ENCODE results near the gene LMF1. TPM values are rescaled to one million over a fixed set of nuclear protein-coding genes. Genes with fewer than 3 reads are reported as not detected.

LMF1 gene
- total RNA-seq, 1 donor from 2014 or later, result 24.6 TPM

DNA sequence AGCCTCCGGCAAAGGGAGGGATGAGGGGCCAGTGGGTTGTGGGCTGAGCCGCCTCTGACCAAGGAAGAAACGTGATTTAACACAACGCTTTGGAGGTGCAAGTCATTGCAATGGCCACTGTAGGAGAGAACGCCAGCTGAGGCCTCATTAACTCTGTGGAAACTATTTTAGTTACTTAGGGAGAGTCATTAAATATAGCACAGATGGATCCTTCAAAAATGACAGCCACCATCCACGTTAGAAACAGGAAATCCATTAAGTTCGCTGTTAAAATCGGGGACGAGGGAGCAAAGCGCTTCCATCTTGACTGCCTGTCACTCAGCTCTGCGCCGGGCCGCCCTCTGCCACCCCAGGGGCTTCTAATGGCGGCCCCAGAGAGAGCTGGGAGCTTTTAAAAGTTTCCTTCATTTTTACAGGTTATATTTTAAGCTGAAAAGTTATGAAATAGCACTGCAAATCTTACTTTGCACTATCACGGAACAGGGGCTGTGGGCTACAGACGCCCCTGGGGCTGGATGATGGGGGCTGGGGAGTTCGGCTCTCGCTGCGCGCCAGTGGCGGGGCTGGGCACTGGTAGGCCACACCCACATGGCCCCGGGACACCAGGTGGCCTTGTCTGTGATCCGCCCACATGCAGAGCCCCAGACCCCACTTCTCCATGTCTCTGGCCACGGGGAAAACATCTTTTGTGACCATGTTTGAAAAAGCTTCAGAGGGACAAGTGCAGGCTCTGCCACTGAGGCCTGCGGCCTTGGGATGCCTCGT lies 54.6 kb downstream of the LMF1 start:
- TF ChIP-seq, protein P1, sequence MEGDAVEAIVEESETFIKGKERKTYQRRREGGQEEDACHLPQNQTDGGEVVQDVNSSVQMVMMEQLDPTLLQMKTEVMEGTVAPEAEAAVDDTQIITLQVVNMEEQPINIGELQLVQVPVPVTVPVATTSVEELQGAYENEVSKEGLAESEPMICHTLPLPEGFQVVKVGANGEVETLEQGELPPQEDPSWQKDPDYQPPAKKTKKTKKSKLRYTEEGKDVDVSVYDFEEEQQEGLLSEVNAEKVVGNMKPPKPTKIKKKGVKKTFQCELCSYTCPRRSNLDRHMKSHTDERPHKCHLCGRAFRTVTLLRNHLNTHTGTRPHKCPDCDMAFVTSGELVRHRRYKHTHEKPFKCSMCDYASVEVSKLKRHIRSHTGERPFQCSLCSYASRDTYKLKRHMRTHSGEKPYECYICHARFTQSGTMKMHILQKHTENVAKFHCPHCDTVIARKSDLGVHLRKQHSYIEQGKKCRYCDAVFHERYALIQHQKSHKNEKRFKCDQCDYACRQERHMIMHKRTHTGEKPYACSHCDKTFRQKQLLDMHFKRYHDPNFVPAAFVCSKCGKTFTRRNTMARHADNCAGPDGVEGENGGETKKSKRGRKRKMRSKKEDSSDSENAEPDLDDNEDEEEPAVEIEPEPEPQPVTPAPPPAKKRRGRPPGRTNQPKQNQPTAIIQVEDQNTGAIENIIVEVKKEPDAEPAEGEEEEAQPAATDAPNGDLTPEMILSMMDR (IDR thresholded peaks at IDR 0.05), result no peak
- no peak for DNase-seq (ENCODE audit: extremely low spot score, unreplicated experiment)
- Mint-ChIP-seq H3K4me3 (ENCODE audit: unreplicated experiment) (no peak overlapping the region), H3K4me1 (ENCODE audit: unreplicated experiment) (peaks cover 29% of the 10 kb centered on the region), H3K36me3 (ENCODE audit: unreplicated experiment) (peaks cover 3% of the 10 kb centered on the region), H3K27me3 (ENCODE audit: unreplicated experiment) (no peaks in the 10 kb centered on the region), H3K27ac (ENCODE audit: unreplicated experiment) (no peak overlapping the region), H3K9me3 (ENCODE audit: unreplicated experiment) (no peaks in the 10 kb centered on the region)

DNA sequence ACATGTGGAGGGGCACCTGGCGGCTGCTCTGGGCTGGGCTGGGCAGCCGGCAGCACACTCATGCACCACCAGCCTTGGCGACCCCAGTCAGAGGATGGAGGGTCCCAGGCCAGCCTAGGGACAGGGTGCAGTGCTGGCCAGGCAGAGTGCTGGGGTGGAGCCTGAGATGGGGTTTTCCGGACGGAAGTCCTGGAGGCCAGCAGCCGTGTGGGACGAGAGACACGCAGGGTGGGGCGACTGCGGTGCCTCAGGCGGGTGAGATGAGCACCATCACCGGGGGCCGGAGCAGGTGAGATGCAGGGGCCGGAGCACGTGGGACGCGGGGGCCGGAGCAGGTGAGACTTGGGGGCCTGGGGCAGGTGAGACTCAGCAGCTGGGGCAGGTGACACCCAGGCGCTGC lies 55.2 kb downstream of the LMF1 start:
- peaks cover 22% of the 10 kb centered on the region for H3K4me1 Mint-ChIP-seq (ENCODE audit: unreplicated experiment)
- H3K27ac Mint-ChIP-seq (ENCODE audit: unreplicated experiment), result no peak overlapping the region
- peaks cover 6% of the 10 kb centered on the region for H3K36me3 Mint-ChIP-seq (ENCODE audit: unreplicated experiment)
- no peak for DNase-seq (ENCODE audit: extremely low spot score, unreplicated experiment)
- no peak overlapping the region for H3K4me3 Mint-ChIP-seq (ENCODE audit: unreplicated experiment)
- TF ChIP-seq, protein P1 (IDR thresholded peaks at IDR 0.05), result no peak
- H3K9me3 Mint-ChIP-seq (ENCODE audit: unreplicated experiment), result no peaks in the 10 kb centered on the region
- H3K27me3 Mint-ChIP-seq (ENCODE audit: unreplicated experiment), result no peaks in the 10 kb centered on the region

DNA sequence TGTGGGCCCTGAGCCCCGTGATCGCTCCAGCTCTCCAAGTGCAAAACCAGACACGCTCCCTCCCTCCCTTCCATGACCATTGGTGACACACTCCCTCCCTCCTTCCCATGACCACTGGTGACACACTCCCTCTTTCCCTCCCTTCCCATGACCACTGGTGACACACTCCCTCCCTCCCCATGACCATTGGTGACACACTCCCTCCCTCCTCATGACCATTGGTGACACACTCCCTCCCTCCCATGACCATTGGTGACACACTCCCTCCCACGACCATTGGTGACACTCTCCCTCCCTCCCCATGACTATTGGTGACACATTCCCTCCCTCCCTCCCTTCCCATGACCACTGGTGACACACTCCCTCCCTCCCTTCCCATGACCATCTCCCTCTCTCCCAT lies 56.3 kb downstream of the LMF1 start:
- Mint-ChIP-seq H3K4me1 (ENCODE audit: unreplicated experiment) (peaks cover 13% of the 10 kb centered on the region), H3K9me3 (ENCODE audit: unreplicated experiment) (no peaks in the 10 kb centered on the region), H3K27ac (ENCODE audit: unreplicated experiment) (no peak overlapping the region), H3K36me3 (ENCODE audit: unreplicated experiment) (peaks cover 11% of the 10 kb centered on the region), H3K27me3 (ENCODE audit: unreplicated experiment) (no peaks in the 10 kb centered on the region), H3K4me3 (ENCODE audit: unreplicated experiment) (no peak overlapping the region)
- TF ChIP-seq, protein P1 (IDR thresholded peaks at IDR 0.05), result no peak
- no peak for DNase-seq (ENCODE audit: extremely low spot score, unreplicated experiment)

DNA sequence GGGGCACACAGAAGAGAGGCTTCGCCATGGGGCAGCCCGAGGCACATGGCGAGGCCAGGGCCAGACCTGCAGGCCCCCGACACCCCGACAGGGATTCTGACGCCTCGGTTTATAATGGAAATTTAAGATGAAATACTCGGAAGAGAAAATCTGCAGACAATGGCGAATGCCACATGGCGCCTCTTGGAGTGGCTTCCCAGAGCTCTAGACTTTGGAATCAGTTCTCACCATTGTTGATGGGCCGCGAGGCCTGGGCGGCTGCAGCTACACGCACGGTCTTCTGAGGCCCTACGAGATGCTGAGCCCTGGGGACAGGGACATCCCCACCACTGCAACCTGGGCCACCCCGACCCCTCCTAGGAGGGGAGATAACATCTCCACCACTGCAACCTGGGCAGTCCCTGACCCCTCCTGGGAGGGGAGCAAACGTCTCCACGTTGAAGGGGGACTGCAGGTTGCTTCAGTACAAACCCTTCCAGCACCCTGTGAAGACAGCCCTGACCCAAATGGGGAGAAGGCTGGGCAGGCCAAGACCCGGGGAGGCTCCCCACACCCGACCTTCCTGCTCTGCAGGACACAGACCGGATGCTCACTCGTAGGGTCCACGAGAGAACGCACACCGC lies 56.9 kb downstream of the LMF1 start:
- peaks cover 16% of the 10 kb centered on the region for H3K36me3 Mint-ChIP-seq (ENCODE audit: unreplicated experiment)
- H3K4me3 Mint-ChIP-seq (ENCODE audit: unreplicated experiment), result no peak overlapping the region
- H3K9me3 Mint-ChIP-seq (ENCODE audit: unreplicated experiment), result no peaks in the 10 kb centered on the region
- H3K4me1 Mint-ChIP-seq (ENCODE audit: unreplicated experiment), result peaks cover 10% of the 10 kb centered on the region
- TF ChIP-seq, protein P1 (IDR thresholded peaks at IDR 0.05), result no peak
- no peak for DNase-seq (ENCODE audit: extremely low spot score, unreplicated experiment)
- no peaks in the 10 kb centered on the region for H3K27me3 Mint-ChIP-seq (ENCODE audit: unreplicated experiment)
- H3K27ac Mint-ChIP-seq (ENCODE audit: unreplicated experiment), result no peak overlapping the region

Measured in osteocyte (in vitro differentiated cells).